Measurements from ENCODE around the gene RBM19. TPM values are rescaled to one million over a fixed set of nuclear protein-coding genes. Genes with fewer than 3 reads are reported as not detected.

The RBM19 gene
- total RNA-seq, 1 experiment from 2014 or later = 61.7 TPM

- intact Hi-C loops (cut with micrococcal nuclease) = no loop called here
- no peaks in the 10 kb centered on the region for H3K9me3 ChIP-seq (ENCODE audit: low read length)
- TF ChIP-seq EZH2phosphoT487 (IDR thresholded peaks at IDR 0.05; ENCODE audit: borderline replicate concordance, low read length) (no peak), EZH2 (IDR thresholded peaks at IDR 0.05; ENCODE audit: low read length, unreplicated experiment) (no peak), CTCF (conservative IDR thresholded peaks at IDR 0.05; ENCODE audit: low read depth, low read length) (no peak)
- H3K4me3 ChIP-seq (ENCODE audit: low read length) = no peak overlapping the region
- H2AFZ ChIP-seq (ENCODE audit: low read length) = no peak overlapping the region
- no peaks in the 10 kb centered on the region for H3F3A ChIP-seq (ENCODE audit: low read length, unreplicated experiment)
- peaks cover 8% of the 10 kb centered on the region; the same call in 1 of the 2 replicates for H3K36me3 ChIP-seq (ENCODE audit: low read depth, low read length)
- no peaks in the 10 kb centered on the region for H3K4me1 ChIP-seq (ENCODE audit: insufficient read depth, low read length)
- ChIA-PET POLR2A (ENCODE audit: unreplicated experiment) (no interaction called here), CTCF (no interaction called here)
- no peaks in the 10 kb centered on the region for H3K79me2 ChIP-seq (ENCODE audit: low read length)
- H3K27ac ChIP-seq (ENCODE audit: low read length) = no peak overlapping the region
- no peaks in the 10 kb centered on the region for H3K9me2 ChIP-seq (replicated peaks; ENCODE audit: low read length)
- DNase-seq = no peak
- ATAC-seq = no peak
- no peak overlapping the region for H3K9ac ChIP-seq (ENCODE audit: low read length)
- H4K20me1 ChIP-seq (ENCODE audit: low read length) = no peaks in the 10 kb centered on the region
- BruUV-seq (replicated peaks) = no TSS peak
- no peak overlapping the region for H3K4me2 ChIP-seq (ENCODE audit: low read length)
- no peaks in the 10 kb centered on the region for H3K27me3 ChIP-seq (ENCODE audit: low read length)
These were observed 121.5 kb downstream of the RBM19 start for GRCh38 chr12:113844495-113845210.

GRCh38 chr12:113842699-113843098, 123.4 kb downstream of the RBM19 start:
- Histone ChIP-seq H3K4me3 (ENCODE audit: low read length) (no peak overlapping the region), H3K9me3 (ENCODE audit: low read length) (no peaks in the 10 kb centered on the region), H4K20me1 (ENCODE audit: low read length) (no peaks in the 10 kb centered on the region), H3F3A (ENCODE audit: low read length, unreplicated experiment) (no peaks in the 10 kb centered on the region), H3K9ac (ENCODE audit: low read length) (no peak overlapping the region), H2AFZ (ENCODE audit: low read length) (no peak overlapping the region), H3K9me2 (replicated peaks; ENCODE audit: low read length) (no peaks in the 10 kb centered on the region), H3K36me3 (ENCODE audit: low read depth, low read length) (peaks cover 8% of the 10 kb centered on the region; the same call in 1 of the 2 replicates), H3K27ac (ENCODE audit: low read length) (no peak overlapping the region), H3K27me3 (ENCODE audit: low read length) (no peaks in the 10 kb centered on the region), H3K4me1 (ENCODE audit: insufficient read depth, low read length) (no peaks in the 10 kb centered on the region), H3K4me2 (ENCODE audit: low read length) (no peak overlapping the region), H3K79me2 (ENCODE audit: low read length) (no peaks in the 10 kb centered on the region)
- ATAC-seq (no peak), DNase-seq (no peak)
- TF ChIP-seq CTCF (conservative IDR thresholded peaks at IDR 0.05; ENCODE audit: low read depth, low read length) (no peak), EZH2 (IDR thresholded peaks at IDR 0.05; ENCODE audit: low read length, unreplicated experiment) (no peak), EZH2phosphoT487 (IDR thresholded peaks at IDR 0.05; ENCODE audit: borderline replicate concordance, low read length) (no peak)
- POLR2A ChIA-PET (ENCODE audit: unreplicated experiment) = no interaction called here
- CTCF ChIA-PET = no interaction called here
- BruUV-seq (replicated peaks) = no TSS peak
- intact Hi-C loops (cut with micrococcal nuclease) = no loop called here

DNA sequence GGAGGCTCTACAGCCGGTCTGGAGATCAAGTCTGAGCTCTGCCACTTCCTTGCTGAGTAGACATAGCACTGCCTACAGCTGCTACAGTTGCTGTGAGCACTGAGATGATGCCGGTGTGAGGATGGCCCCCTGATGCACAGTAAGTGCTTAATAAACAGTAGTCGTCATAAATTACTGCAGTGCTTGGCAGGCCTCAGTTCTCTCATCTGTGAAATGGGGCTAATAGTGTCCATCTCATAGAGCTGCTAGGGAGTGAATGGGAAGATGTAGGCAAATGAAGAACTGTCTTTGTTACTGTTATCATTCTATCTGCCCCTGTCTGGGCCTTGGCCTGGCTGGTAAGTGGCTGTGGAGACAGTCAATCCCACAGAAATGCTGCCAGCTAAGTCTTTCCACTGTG, 124.3 kb downstream of the RBM19 start:
- intact Hi-C loops (cut with micrococcal nuclease) = no loop called here
- ChIA-PET CTCF (no interaction called here), POLR2A (ENCODE audit: unreplicated experiment) (no interaction called here)
- Histone ChIP-seq H3K9me3 (ENCODE audit: low read length) (no peaks in the 10 kb centered on the region), H3K36me3 (ENCODE audit: low read depth, low read length) (peaks cover 8% of the 10 kb centered on the region; the same call in 1 of the 2 replicates), H3K79me2 (ENCODE audit: low read length) (no peaks in the 10 kb centered on the region), H3K9ac (ENCODE audit: low read length) (no peak overlapping the region), H2AFZ (ENCODE audit: low read length) (no peak overlapping the region), H4K20me1 (ENCODE audit: low read length) (no peaks in the 10 kb centered on the region), H3F3A (ENCODE audit: low read length, unreplicated experiment) (no peaks in the 10 kb centered on the region), H3K27ac (ENCODE audit: low read length) (no peak overlapping the region), H3K4me1 (ENCODE audit: insufficient read depth, low read length) (no peaks in the 10 kb centered on the region), H3K9me2 (replicated peaks; ENCODE audit: low read length) (no peaks in the 10 kb centered on the region), H3K27me3 (ENCODE audit: low read length) (no peaks in the 10 kb centered on the region), H3K4me2 (ENCODE audit: low read length) (no peak overlapping the region), H3K4me3 (ENCODE audit: low read length) (no peak overlapping the region)
- no TSS peak for BruUV-seq (replicated peaks)
- ATAC-seq = no peak
- DNase-seq = no peak
- no peak for TF ChIP-seq EZH2 (IDR thresholded peaks at IDR 0.05; ENCODE audit: low read length, unreplicated experiment)
- no peak for TF ChIP-seq CTCF (conservative IDR thresholded peaks at IDR 0.05; ENCODE audit: low read depth, low read length)
- no peak for TF ChIP-seq EZH2phosphoT487 (IDR thresholded peaks at IDR 0.05; ENCODE audit: borderline replicate concordance, low read length)

Measured in PC-3 (cell line).